Fibroblast of upper back skin (primary cell): ENCODE data around the gene ARHGAP24.

Experiments
- DNase-seq: peaks from one replicate; pipeline ENCODE4 v3.0.0-alpha.2; 2013

Gene ARHGAP24

GRCh38 chr4:85474818-85475630 lies at the start of gene ARHGAP24:
ARHGAP24 (plus strand) TSS chr4:85475150.
- DNase-seq = peak; percentile 98

- DNase-seq = no peak
These were observed 48.6 kb upstream of the ARHGAP24 start for GRCh38 chr4:85426366-85426765.

GRCh38 chr4:85427123-85427522 lies 47.8 kb upstream of the ARHGAP24 start:
- no peak for DNase-seq

GRCh38 chr4:85430226-85430625 lies 44.7 kb upstream of the ARHGAP24 start:
- no peak for DNase-seq

GRCh38 chr4:85430697-85431096 lies 44.3 kb upstream of the ARHGAP24 start:
- DNase-seq = no peak

- DNase-seq = no peak
These were observed 43.8 kb upstream of the ARHGAP24 start for GRCh38 chr4:85431156-85431555.

- no peak for DNase-seq
These were observed 43.0 kb upstream of the ARHGAP24 start for GRCh38 chr4:85431881-85432485.

- DNase-seq = peak; percentile 82
These were observed 29.8 kb upstream of the ARHGAP24 start for GRCh38 chr4:85445050-85445639.

GRCh38 chr4:85446141-85446861 lies 28.6 kb upstream of the ARHGAP24 start:
- DNase-seq = no peak

GRCh38 chr4:85448906-85449890 lies 25.8 kb upstream of the ARHGAP24 start:
- peak; percentile 15 for DNase-seq

- no peak for DNase-seq
These were observed 22.8 kb upstream of the ARHGAP24 start for GRCh38 chr4:85452058-85452731.

GRCh38 chr4:85455942-85456341 lies 19.0 kb upstream of the ARHGAP24 start:
- no peak for DNase-seq

- DNase-seq = no peak
These were observed 17.0 kb upstream of the ARHGAP24 start for GRCh38 chr4:85457752-85458467.

- DNase-seq = no peak
These were observed 15.2 kb upstream of the ARHGAP24 start for GRCh38 chr4:85459736-85460135.

GRCh38 chr4:85474356-85474755 lies 594 bp upstream of the ARHGAP24 start:
- DNase-seq = no peak

GRCh38 chr4:85475631-85476233 lies 782 bp downstream of the ARHGAP24 start:
- peak; percentile 35 for DNase-seq

- no peak for DNase-seq
These were observed 1.4 kb downstream of the ARHGAP24 start for GRCh38 chr4:85476381-85476780.

- DNase-seq = no peak
These were observed 2.6 kb downstream of the ARHGAP24 start for GRCh38 chr4:85477534-85477933.

- DNase-seq = peak; percentile 96
These were observed 3.6 kb downstream of the ARHGAP24 start for GRCh38 chr4:85478576-85478975.

GRCh38 chr4:85482010-85482738 lies 7.2 kb downstream of the ARHGAP24 start:
- no peak for DNase-seq
